SJCRH30 (cell line): ENCODE data around the gene KLF9. TPM values are rescaled to one million over a fixed set of nuclear protein-coding genes. Genes with fewer than 3 reads are reported as not detected.

ENCODE experiments used
- DNase-seq, 2 experiments: peaks; one replicate each; pipeline ENCODE4 v3.0.0-alpha.2; 2015 to 2020
- H3K27ac ChIP-seq: fragments of 250-450 bp; sonication (Bioruptor Pico); 2 replicates; pipeline ENCODE4 v1.5.1; 2020; ENCODE audit warnings: mild to moderate bottlenecking, moderate library complexity
- H3K27me3 ChIP-seq: fragments of 250-450 bp; sonication (Bioruptor Pico); 2 replicates; pipeline ENCODE4 v1.5.1; 2020; ENCODE audit warnings: mild to moderate bottlenecking, moderate library complexity
- H3K36me3 ChIP-seq: fragments of 250-450 bp; sonication (Bioruptor Pico); 2 replicates; pipeline ENCODE4 v1.5.1; 2020; ENCODE audit warnings: mild to moderate bottlenecking, moderate library complexity
- H3K4me1 ChIP-seq: fragments of 250-450 bp; sonication (Bioruptor Pico); 2 replicates; pipeline ENCODE4 v1.5.1; 2020; ENCODE audit warnings: mild to moderate bottlenecking, moderate library complexity
- H3K4me3 ChIP-seq: fragments of 250-450 bp; sonication (Bioruptor Pico); 2 replicates; pipeline ENCODE4 v1.5.1; 2020; ENCODE audit warnings: mild to moderate bottlenecking, moderate library complexity
- H3K9me3 ChIP-seq: fragments of 250-450 bp; sonication (Bioruptor Pico); replicated peaks from 2 replicates; pipeline ENCODE4 v1.5.1; 2020; ENCODE audit warnings: mild to moderate bottlenecking, moderate library complexity
- total RNA-seq: library from RNA; depleted of rRNA; stranded (reverse); fragments of >200 nt; shearing (Covaris generic); gene quantifications from 2 replicates; pipeline ENCODE4 v1.2.3, GENCODE V29; 2014; rRNA removed

Gene KLF9
- total RNA-seq: 13.4 and 14.4 TPM in 2 replicates

DNA sequence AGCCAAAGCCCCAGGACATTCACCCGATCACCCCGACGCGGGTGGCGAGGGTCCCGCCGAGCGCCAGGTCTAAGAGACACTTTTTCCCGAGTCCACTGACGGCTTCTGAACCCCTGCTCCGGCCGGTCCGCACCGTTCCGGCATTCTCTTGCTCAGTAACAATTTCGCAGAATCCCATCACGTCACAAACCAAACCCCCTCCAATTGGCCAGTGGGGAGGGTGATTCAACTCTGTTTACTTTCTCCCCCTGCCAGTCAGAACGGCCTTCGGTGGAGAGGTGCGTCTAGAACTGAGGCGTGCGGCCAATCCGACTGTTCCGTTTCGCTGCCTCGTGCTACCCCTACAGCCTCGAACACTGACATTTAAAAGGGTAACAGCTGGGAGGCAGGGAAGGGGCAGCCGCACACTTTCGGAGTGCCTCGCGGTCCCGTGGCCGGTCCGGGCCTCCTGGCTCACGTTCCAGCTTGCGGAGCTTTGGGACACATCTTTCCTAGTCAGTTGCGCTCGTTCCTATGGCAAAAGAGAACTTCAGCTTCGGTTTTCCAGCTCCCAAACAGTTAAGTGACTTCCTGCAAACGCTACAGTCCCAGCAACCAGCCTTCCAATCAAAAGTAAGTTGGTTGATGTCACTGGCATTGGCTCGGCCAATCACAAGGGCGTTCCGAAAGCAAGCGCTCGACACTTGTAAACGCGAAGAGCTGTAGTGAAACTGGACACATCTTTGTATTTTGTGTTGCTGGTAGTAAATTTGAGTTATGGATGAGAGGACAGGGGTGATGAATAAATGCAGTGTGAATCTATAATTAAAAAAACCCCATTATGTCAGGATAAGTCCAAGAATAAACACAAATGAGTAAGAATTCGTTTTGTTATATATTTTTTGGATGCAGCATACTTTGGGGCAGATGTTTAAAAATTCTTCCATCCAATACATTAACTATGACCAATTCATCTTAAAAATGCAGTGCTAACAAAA is at the start of gene KLF9:
Gene KLF9 (minus strand): TSS at position 859 of the 977 bp plus-strand sequence. CDS start 1,294 bp downstream, outside the sequence.
- Histone ChIP-seq H3K27ac (peak within 1 kb of the TSS; percentile 67), H3K9me3 (no peaks in the 10 kb centered on the region), H3K4me3 (peak within 1 kb of the TSS; percentile 67), H3K27me3 (no peaks in the 10 kb centered on the region), H3K36me3 (no peaks in the 10 kb centered on the region), H3K4me1 (peaks cover 10% of the 10 kb centered on the region)
- DNase-seq: peak; percentile 88 to 95

- Histone ChIP-seq H3K4me3 (no peak overlapping the region), H3K27ac (no peak overlapping the region), H3K4me1 (no peaks in the 10 kb centered on the region), H3K9me3 (no peaks in the 10 kb centered on the region), H3K36me3 (no peaks in the 10 kb centered on the region), H3K27me3 (no peaks in the 10 kb centered on the region)
- DNase-seq: no peak
Measured at GRCh38 chr9:70463877-70464276, 49.4 kb upstream of the KLF9 start.

DNA sequence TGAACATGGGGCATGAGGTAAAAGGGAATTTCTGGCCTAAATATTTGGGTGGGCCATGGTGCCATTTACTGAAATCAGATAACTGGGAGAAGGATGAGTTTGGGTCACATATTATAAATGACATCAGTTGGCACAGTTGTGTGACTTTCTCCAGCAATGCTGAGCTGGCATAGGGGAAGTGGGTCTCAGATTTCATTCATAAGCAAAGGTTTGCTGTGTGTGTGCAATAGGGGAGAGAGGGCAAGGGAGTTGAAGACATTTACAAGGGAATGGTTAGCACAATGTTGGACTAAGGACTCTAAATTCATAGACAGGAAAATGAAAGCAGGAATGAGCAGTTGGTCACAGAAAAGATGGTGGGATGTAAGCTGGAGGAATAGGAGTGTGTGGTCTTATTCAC is 47.8 kb upstream of the KLF9 start:
- Histone ChIP-seq H3K27ac (no peak overlapping the region), H3K36me3 (no peaks in the 10 kb centered on the region), H3K27me3 (no peaks in the 10 kb centered on the region), H3K4me3 (no peak overlapping the region), H3K4me1 (no peaks in the 10 kb centered on the region), H3K9me3 (no peaks in the 10 kb centered on the region)
- no peak for DNase-seq

GRCh38 chr9:70457235-70457634 is 42.8 kb upstream of the KLF9 start:
- Histone ChIP-seq H3K27me3 (no peaks in the 10 kb centered on the region), H3K4me3 (no peak overlapping the region), H3K9me3 (no peaks in the 10 kb centered on the region), H3K4me1 (no peaks in the 10 kb centered on the region), H3K27ac (no peak overlapping the region), H3K36me3 (no peaks in the 10 kb centered on the region)
- no peak for DNase-seq

DNA sequence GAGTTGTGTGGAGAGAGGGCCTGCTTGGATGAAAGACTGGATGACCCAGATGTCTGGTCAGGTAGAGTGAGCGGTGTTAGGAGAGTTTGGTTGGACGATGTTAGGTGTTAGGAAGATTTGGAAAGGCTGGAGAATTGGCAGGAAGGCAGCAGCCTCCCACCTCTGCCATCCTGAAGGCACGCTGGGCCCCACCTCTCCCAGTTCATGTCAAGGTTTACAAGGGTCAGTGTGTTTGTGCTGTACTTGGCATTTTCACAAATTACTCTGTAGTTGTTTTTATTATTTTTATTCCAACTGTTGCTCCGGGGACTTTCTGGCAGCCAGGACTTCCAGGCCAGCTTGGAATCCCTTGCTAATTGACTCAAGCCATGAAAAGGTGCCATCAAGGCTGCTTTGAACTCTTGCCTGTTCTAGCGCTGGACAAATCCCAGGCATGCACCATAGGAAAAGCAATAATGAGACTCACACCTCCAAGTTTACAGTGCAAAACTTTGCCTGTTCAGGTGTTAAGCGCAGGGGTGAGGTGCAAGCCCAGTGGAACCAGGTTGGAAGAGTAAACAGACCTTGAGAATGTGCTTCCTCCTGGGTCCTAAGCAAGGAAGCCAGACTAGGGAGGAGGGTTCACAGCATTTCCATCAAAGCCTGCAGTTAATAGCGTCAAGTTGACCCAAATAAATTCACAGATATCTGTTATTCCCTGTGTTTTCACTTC is 41.7 kb upstream of the KLF9 start:
- no peaks in the 10 kb centered on the region for H3K36me3 ChIP-seq
- H3K27me3 ChIP-seq: no peaks in the 10 kb centered on the region
- no peak for DNase-seq
- H3K27ac ChIP-seq: no peak overlapping the region
- H3K9me3 ChIP-seq: no peaks in the 10 kb centered on the region
- H3K4me1 ChIP-seq: no peaks in the 10 kb centered on the region
- H3K4me3 ChIP-seq: no peak overlapping the region

DNA sequence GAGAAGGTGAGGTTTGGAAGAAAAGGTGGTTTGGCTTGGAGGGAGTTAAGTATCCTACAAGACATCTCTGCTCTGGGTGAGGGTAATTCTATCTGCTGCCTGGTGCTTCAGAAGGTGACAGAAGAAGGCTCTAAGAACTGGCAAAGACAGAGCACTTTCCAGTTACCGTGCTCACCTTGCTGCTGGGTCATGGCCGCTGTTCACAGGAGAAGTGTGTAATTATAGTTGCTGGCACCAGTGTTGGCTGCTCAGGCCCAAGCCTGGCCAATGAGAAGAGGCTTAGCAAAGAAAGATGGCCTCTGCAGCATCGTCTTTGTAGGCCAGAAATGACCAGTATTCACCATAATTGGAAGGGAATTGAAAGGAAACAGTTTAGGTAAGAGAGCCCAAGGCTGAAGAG is 37.9 kb upstream of the KLF9 start:
- H3K4me3 ChIP-seq: no peak overlapping the region
- H3K9me3 ChIP-seq: no peaks in the 10 kb centered on the region
- H3K27ac ChIP-seq: no peak overlapping the region
- no peaks in the 10 kb centered on the region for H3K27me3 ChIP-seq
- H3K4me1 ChIP-seq: no peaks in the 10 kb centered on the region
- no peaks in the 10 kb centered on the region for H3K36me3 ChIP-seq
- DNase-seq: no peak

DNA sequence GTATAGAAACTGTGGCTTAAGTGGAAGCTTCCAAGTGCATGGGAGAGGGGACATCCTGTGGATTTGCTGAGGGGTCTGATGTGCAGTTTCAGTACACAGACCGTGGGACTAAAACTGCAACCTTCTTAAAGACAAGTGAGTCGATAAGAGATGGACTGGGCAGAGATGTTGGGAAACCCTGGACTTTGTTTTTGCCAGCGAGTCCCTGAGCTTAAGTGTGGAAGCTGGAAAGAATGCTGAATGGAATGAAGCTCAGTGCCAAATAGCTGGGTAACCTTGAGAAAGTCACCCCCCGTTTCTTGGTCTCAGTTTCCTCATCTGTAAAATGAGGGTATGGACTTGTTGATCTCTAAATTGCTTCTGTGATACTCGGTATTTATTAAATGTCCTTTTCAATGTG is 37.3 kb upstream of the KLF9 start:
- Histone ChIP-seq H3K27me3 (no peaks in the 10 kb centered on the region), H3K4me3 (no peak overlapping the region), H3K9me3 (no peaks in the 10 kb centered on the region), H3K36me3 (no peaks in the 10 kb centered on the region), H3K4me1 (no peaks in the 10 kb centered on the region), H3K27ac (no peak overlapping the region)
- no peak for DNase-seq

DNA sequence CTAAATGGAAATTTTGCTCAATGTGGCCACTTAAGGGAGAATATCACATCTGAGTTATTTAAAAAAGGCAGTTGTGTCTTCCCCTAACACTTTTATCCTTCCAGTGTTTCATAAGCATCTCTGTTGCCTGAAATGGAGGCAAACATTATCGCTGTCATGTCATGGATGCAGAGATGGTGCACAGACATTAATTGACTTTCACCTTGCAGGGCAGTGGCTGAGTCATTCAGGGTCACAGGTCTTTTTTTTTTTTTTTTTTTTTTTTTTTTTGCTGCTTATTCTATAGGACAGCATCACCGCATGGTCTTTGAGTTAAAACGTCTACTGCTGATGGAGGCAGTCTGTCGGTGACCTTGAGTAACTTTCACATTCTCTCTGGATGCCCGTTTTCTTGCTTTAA is 36.3 kb upstream of the KLF9 start:
- Histone ChIP-seq H3K36me3 (no peaks in the 10 kb centered on the region), H3K9me3 (no peaks in the 10 kb centered on the region), H3K4me3 (no peak overlapping the region), H3K27ac (no peak overlapping the region), H3K4me1 (no peaks in the 10 kb centered on the region), H3K27me3 (no peaks in the 10 kb centered on the region)
- no peak for DNase-seq

- Histone ChIP-seq H3K27ac (no peak overlapping the region), H3K4me3 (no peak overlapping the region), H3K9me3 (no peaks in the 10 kb centered on the region), H3K36me3 (no peaks in the 10 kb centered on the region), H3K27me3 (no peaks in the 10 kb centered on the region), H3K4me1 (no peaks in the 10 kb centered on the region)
- no peak for DNase-seq
Measured at GRCh38 chr9:70449461-70449860, 35.0 kb upstream of the KLF9 start.

GRCh38 chr9:70448919-70449318 is 34.5 kb upstream of the KLF9 start:
- Histone ChIP-seq H3K9me3 (no peaks in the 10 kb centered on the region), H3K36me3 (no peaks in the 10 kb centered on the region), H3K4me3 (no peak overlapping the region), H3K27ac (no peak overlapping the region), H3K4me1 (no peaks in the 10 kb centered on the region), H3K27me3 (no peaks in the 10 kb centered on the region)
- no peak for DNase-seq

- no peaks in the 10 kb centered on the region for H3K27me3 ChIP-seq
- no peaks in the 10 kb centered on the region for H3K4me1 ChIP-seq
- H3K4me3 ChIP-seq: no peak overlapping the region
- DNase-seq: no peak
- no peaks in the 10 kb centered on the region for H3K9me3 ChIP-seq
- no peaks in the 10 kb centered on the region for H3K36me3 ChIP-seq
- no peak overlapping the region for H3K27ac ChIP-seq
Measured at GRCh38 chr9:70444904-70445303, 30.4 kb upstream of the KLF9 start.

GRCh38 chr9:70442328-70442848 is 27.9 kb upstream of the KLF9 start:
- no peaks in the 10 kb centered on the region for H3K27me3 ChIP-seq
- no peaks in the 10 kb centered on the region for H3K36me3 ChIP-seq
- DNase-seq: no peak
- no peak overlapping the region for H3K27ac ChIP-seq
- no peaks in the 10 kb centered on the region for H3K4me1 ChIP-seq
- no peak overlapping the region for H3K4me3 ChIP-seq
- no peaks in the 10 kb centered on the region for H3K9me3 ChIP-seq

DNA sequence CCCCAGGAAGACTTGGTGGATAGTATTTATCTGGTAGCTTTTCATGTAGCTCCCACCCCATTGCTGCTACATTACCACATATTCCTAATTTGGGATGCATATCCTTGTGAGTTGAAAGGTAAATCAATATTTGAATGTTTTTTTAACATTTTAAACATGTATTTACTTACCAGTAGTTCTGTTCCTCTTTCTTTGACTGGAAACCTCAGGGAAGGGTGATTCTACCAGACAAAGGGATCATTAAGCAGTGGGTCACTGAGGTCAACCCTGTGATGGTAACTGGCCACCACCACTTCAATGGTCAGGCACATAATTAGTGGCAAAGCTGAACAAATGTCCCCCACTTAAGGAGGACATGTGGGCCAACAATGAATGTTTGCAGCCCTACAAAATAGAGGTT is 27.2 kb upstream of the KLF9 start:
- no peaks in the 10 kb centered on the region for H3K36me3 ChIP-seq
- no peak overlapping the region for H3K4me3 ChIP-seq
- no peaks in the 10 kb centered on the region for H3K27me3 ChIP-seq
- no peak overlapping the region for H3K27ac ChIP-seq
- DNase-seq: no peak
- H3K9me3 ChIP-seq: no peaks in the 10 kb centered on the region
- H3K4me1 ChIP-seq: no peaks in the 10 kb centered on the region

DNA sequence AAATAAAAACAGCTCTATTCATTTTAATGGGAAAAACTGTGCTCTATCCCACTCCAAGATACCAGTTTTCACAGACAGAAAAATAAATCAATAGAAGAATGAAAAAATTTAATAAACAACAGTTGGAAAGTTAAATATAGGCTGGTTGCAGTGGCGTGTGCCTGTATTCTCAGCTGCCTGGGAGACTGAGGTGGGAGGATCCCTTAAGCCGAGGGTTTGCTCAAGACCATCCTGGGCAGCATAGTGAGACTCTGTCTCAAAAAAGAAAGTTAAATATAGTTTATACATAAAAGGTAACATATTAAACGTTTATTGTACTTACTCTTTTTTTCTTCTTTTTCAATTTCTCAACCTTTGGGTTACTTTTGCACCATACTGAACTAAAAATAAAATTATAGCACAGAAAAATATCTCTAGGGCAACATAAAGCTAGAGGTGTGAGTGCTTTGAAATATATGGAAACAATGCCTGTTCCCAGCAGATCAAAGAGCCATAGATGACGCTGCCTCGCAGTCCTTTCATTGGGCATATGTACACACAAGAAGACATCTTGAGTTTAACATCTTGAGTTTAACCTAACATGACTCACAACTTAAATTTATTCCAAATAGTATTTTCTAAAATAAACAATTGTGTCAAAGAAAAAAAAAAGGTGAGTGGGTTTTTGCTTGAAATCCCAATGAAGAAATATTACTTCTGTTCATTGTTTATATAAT is 25.7 kb upstream of the KLF9 start:
- Histone ChIP-seq H3K36me3 (no peaks in the 10 kb centered on the region), H3K4me3 (no peak overlapping the region), H3K27me3 (no peaks in the 10 kb centered on the region), H3K9me3 (no peaks in the 10 kb centered on the region), H3K4me1 (no peaks in the 10 kb centered on the region), H3K27ac (no peak overlapping the region)
- DNase-seq: no peak
